ENCODE data around the gene CDK6. TPM values are rescaled to one million over a fixed set of nuclear protein-coding genes. Genes with fewer than 3 reads are reported as not detected.

CDK6 gene
- total RNA-seq, 2 donors from 2014 or later = 278 to 404 TPM

DNA sequence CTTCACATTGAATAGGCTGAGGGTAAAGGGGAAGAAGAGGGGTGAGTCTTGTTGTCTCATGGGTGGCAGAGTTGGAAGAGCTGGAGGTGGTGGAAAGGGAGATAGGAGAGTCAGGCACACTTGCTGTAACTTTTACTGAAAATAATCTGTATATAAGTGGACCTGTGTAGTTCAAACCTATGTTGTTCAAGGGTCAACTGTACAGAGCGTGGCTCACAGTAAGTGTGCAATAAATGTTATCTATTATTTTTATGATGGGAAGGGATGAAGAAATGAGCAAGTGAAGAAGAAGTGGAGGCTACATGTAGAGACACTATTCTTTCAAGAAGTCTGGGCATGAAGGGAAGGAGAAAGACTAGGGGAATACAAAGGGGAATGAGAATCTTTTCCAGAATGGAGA is 174.7 kb downstream of the CDK6 start:
- H3K27me3 Mint-ChIP-seq = no peaks in the 10 kb centered on the region
- peaks cover 21% of the 10 kb centered on the region for H3K36me3 Mint-ChIP-seq
- DNase-seq (ENCODE audit: low spot score) (no peak), ATAC-seq (no peak)
- no peaks in the 10 kb centered on the region for H3K9me3 Mint-ChIP-seq
- peaks cover 34 to 41% of the 10 kb centered on the region in 2 donors for H3K4me1 Mint-ChIP-seq (ENCODE audit: low read depth in 2 of 2)
- H3K4me3 Mint-ChIP-seq = no peak overlapping the region
- no peak overlapping the region for H3K27ac Mint-ChIP-seq

DNA sequence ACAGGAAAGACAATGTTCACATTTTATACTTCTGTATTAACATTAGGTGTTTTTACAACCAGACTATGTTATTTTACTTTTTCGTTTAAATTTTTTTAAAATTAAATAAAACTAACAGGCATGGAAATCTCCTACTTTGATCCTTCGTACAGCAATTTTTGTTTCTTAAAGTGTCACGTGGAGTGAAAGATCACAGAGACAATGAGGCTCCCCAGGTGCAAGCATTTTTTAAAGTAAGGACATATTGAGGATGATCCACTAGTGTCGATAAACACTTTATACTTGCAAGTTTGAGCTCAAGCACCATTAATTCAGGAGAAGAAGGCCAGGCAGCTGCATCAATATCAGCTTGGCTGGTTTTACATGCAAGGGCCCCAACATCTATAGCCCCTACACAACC is 177.7 kb downstream of the CDK6 start:
- no peak for DNase-seq (ENCODE audit: low spot score)
- Mint-ChIP-seq H3K4me1 (ENCODE audit: low read depth in 2 of 2) (peaks cover 29 to 33% of the 10 kb centered on the region in 2 donors), H3K4me3 (no peak overlapping the region), H3K9me3 (peaks cover 3% of the 10 kb centered on the region), H3K36me3 (peaks cover 27% of the 10 kb centered on the region), H3K27ac (peak overlapping the region in 1 of 2 donors; percentile 59), H3K27me3 (no peaks in the 10 kb centered on the region)
- ATAC-seq = no peak

- peaks cover 3% of the 10 kb centered on the region for H3K9me3 Mint-ChIP-seq
- no peaks in the 10 kb centered on the region for H3K27me3 Mint-ChIP-seq
- H3K4me1 Mint-ChIP-seq (ENCODE audit: low read depth in 2 of 2) = peaks cover 36 to 45% of the 10 kb centered on the region in 2 donors
- DNase-seq (ENCODE audit: low spot score) (no peak), ATAC-seq (no peak)
- H3K4me3 Mint-ChIP-seq = no peak overlapping the region
- peak overlapping the region in 1 of 2 donors; percentile 59 for H3K27ac Mint-ChIP-seq
- peaks cover 27% of the 10 kb centered on the region for H3K36me3 Mint-ChIP-seq
Measured at GRCh38 chr7:92657391-92657790, 179.0 kb downstream of the CDK6 start.

- H3K36me3 Mint-ChIP-seq = peaks cover 31% of the 10 kb centered on the region
- H3K27ac Mint-ChIP-seq = peak overlapping the region; percentile 20 to 70
- ATAC-seq (no peak), DNase-seq (ENCODE audit: low spot score) (no peak)
- H3K9me3 Mint-ChIP-seq = peaks cover 3% of the 10 kb centered on the region
- H3K4me1 Mint-ChIP-seq (ENCODE audit: low read depth in 2 of 2) = peaks cover 39 to 54% of the 10 kb centered on the region in 2 donors
- no peaks in the 10 kb centered on the region for H3K27me3 Mint-ChIP-seq
- peak overlapping the region; percentile 2 for H3K4me3 Mint-ChIP-seq
Measured at GRCh38 chr7:92656121-92656520, 180.3 kb downstream of the CDK6 start.

DNA sequence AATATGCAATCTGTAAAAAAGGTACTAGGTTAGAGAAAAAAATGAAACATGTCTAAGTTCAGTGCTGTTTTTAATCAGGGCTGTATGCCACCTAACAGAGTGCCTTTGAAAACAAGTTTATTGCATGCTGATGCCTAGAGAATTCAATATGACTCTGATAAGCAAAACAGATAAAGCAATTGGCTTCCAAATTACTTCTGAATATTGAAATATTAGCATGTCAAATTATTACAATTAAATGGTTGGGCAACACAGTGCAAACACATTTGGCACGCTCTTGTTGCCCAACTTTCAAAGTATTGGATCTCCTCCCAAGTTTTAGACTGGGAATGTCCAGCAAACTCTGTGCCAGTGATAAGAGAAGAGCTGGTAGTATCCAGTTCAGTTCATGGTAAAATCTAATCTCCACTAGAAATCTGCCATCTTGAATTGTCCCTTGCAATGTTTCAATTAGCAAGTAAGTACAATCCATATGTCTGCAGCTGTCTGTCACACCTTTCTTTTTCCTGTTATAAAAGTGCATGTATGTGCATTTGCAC is 181.0 kb downstream of the CDK6 start:
- H3K4me1 Mint-ChIP-seq (ENCODE audit: low read depth in 2 of 2) = peaks cover 44 to 61% of the 10 kb centered on the region in 2 donors
- peak overlapping the region; percentile 2 for H3K4me3 Mint-ChIP-seq
- peaks cover 3% of the 10 kb centered on the region for H3K9me3 Mint-ChIP-seq
- no peaks in the 10 kb centered on the region for H3K27me3 Mint-ChIP-seq
- no peak for ATAC-seq
- H3K36me3 Mint-ChIP-seq = peaks cover 35% of the 10 kb centered on the region
- no peak for DNase-seq (ENCODE audit: low spot score)
- peak overlapping the region; percentile 20 to 70 for H3K27ac Mint-ChIP-seq

DNA sequence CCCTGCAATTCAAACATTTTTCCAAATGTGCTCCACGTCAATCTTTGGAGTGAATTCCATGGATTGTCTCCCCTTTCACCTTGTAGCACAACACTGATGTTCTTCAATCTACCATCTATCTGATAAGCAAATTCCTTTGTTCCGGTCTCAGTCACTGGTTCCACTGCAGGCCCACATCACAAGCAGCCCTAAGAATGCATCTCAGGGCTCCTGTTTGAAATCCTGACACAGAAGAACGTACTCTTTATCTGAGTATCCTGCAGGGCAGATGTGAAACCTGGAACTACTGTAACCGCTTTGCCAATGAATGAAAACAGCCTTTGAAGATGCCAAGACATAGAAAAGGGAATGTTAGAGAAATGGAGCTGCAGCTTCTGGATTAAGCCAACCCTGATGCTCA is 183.2 kb downstream of the CDK6 start:
- DNase-seq (ENCODE audit: low spot score) (no peak), ATAC-seq (no peak)
- H3K4me1 Mint-ChIP-seq (ENCODE audit: low read depth in 2 of 2) = peaks cover 48 to 76% of the 10 kb centered on the region in 2 donors
- peak overlapping the region; percentile 82 to 99 for H3K27ac Mint-ChIP-seq
- peaks cover 3% of the 10 kb centered on the region for H3K9me3 Mint-ChIP-seq
- H3K27me3 Mint-ChIP-seq = no peaks in the 10 kb centered on the region
- H3K36me3 Mint-ChIP-seq = peaks cover 34% of the 10 kb centered on the region
- peak overlapping the region; percentile 34 for H3K4me3 Mint-ChIP-seq

GRCh38 chr7:92652536-92652935 is 183.8 kb downstream of the CDK6 start:
- Mint-ChIP-seq H3K36me3 (peaks cover 36% of the 10 kb centered on the region), H3K27me3 (no peaks in the 10 kb centered on the region), H3K9me3 (peaks cover 3% of the 10 kb centered on the region), H3K27ac (peak overlapping the region; percentile 99 to 100), H3K4me1 (ENCODE audit: low read depth in 2 of 2) (peaks cover 54 to 76% of the 10 kb centered on the region in 2 donors), H3K4me3 (peak overlapping the region; percentile 34)
- ATAC-seq (peak in 1 of 2 donors; percentile 31), DNase-seq (ENCODE audit: low spot score) (no peak)

GRCh38 chr7:92650391-92650790 is 186.0 kb downstream of the CDK6 start:
- no peaks in the 10 kb centered on the region for H3K27me3 Mint-ChIP-seq
- H3K9me3 Mint-ChIP-seq = peaks cover 3% of the 10 kb centered on the region
- DNase-seq (ENCODE audit: low spot score) = no peak
- no peak for ATAC-seq
- peaks cover 66 to 86% of the 10 kb centered on the region in 2 donors for H3K4me1 Mint-ChIP-seq (ENCODE audit: low read depth in 2 of 2)
- peak overlapping the region; percentile 99 to 100 for H3K27ac Mint-ChIP-seq
- H3K36me3 Mint-ChIP-seq = peaks cover 37% of the 10 kb centered on the region
- peak overlapping the region; percentile 28 for H3K4me3 Mint-ChIP-seq

DNA sequence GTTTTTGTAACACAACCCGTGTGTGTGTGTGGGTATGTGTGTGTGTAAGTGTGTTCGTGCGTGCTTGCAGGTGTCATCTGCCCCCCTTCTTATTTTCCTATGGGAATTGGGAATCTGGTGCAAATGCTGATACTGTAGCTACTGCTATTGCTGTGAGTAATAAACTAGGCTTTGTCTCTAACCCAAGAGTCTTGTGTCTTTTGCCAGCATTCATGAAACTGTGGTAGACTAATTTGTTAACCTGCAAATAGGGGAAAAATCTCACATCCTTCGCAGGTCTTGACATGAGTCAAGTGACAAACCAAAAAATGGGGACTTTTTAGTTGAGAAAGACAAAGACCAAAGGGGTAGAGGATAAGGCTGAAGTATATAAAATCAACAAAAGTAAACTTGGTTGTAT is 188.3 kb downstream of the CDK6 start:
- Mint-ChIP-seq H3K4me3 (peak overlapping the region; percentile 87), H3K4me1 (ENCODE audit: low read depth in 2 of 2) (peaks cover 73 to 93% of the 10 kb centered on the region in 2 donors), H3K27me3 (no peaks in the 10 kb centered on the region), H3K36me3 (peaks cover 33% of the 10 kb centered on the region), H3K9me3 (no peaks in the 10 kb centered on the region), H3K27ac (peak overlapping the region; percentile 99 to 100)
- DNase-seq (ENCODE audit: low spot score) (no peak), ATAC-seq (peak; percentile 77 to 82)

DNA sequence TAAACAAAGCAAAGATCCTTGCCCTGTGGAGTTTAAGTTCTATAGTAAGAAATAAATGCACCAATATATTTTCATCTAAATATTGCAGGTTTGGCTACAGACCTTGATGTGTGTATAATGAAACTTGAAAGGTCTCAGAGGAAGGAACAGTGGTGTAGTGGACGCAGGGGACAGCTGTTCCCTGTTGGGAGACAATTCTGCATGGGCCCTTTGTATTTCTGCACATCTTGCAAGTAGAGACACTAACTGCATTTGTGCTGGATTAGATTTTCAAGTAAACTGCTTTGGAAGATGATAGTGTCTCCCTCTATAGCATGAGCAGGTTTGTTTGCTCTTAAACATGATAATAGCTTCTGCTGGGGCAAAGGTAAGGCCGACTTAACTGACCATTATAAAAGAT is 188.7 kb downstream of the CDK6 start:
- no peak for ATAC-seq
- peak overlapping the region; percentile 87 for H3K4me3 Mint-ChIP-seq
- H3K27me3 Mint-ChIP-seq = no peaks in the 10 kb centered on the region
- H3K9me3 Mint-ChIP-seq = no peaks in the 10 kb centered on the region
- peaks cover 34% of the 10 kb centered on the region for H3K36me3 Mint-ChIP-seq
- no peak for DNase-seq (ENCODE audit: low spot score)
- H3K27ac Mint-ChIP-seq = peak overlapping the region; percentile 99 to 100
- H3K4me1 Mint-ChIP-seq (ENCODE audit: low read depth in 2 of 2) = peaks cover 73 to 92% of the 10 kb centered on the region in 2 donors

GRCh38 chr7:92647011-92647625 is 189.3 kb downstream of the CDK6 start:
- ATAC-seq = no peak
- Mint-ChIP-seq H3K9me3 (no peaks in the 10 kb centered on the region), H3K4me3 (peak overlapping the region; percentile 87), H3K27me3 (no peaks in the 10 kb centered on the region), H3K36me3 (peaks cover 34% of the 10 kb centered on the region), H3K27ac (peak overlapping the region; percentile 99 to 100), H3K4me1 (ENCODE audit: low read depth in 2 of 2) (peaks cover 77 to 92% of the 10 kb centered on the region in 2 donors)
- DNase-seq (ENCODE audit: low spot score) = no peak

- Mint-ChIP-seq H3K9me3 (no peaks in the 10 kb centered on the region), H3K4me1 (ENCODE audit: low read depth in 2 of 2) (peaks cover 77 to 95% of the 10 kb centered on the region in 2 donors), H3K4me3 (peak overlapping the region; percentile 87), H3K27ac (peak overlapping the region; percentile 99 to 100), H3K36me3 (peaks cover 31% of the 10 kb centered on the region), H3K27me3 (no peaks in the 10 kb centered on the region)
- ATAC-seq = peak; percentile 13 to 57
- DNase-seq (ENCODE audit: low spot score) = no peak
Measured at GRCh38 chr7:92645114-92646061, 191.0 kb downstream of the CDK6 start.

DNA sequence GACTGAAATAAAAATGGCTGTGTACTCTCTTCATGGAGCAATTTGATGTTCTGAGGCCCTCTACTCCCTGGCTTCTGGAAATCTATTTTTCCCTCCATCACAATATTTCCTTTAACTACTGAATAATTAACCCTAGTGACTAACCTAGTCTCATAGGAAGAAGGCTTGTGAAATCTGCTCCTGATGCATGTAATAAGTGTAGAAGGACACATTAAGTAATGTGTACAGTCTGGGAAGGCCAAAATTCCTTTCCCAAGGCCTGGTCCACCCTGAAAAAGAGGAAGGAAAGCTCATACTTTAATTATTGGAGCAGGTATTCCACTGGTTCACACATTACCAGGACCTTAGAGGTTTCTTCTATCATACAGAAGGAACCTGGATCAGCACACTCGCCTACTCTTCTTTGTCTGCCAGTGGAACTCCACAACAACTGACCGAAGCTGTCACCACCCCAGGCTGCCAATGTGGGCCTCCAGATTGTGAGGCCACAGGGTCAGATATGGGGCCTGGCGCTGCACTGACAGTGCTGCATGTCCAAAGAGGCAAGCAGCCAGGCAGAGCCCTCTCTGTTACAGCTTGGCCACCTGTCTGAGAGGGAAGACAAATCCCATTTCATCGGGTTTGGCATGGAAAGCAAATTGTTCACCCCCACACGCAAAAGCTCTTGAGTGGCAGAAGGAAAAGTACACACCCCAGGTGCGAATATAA is 191.8 kb downstream of the CDK6 start:
- no peak for ATAC-seq
- peaks cover 76 to 95% of the 10 kb centered on the region in 2 donors for H3K4me1 Mint-ChIP-seq (ENCODE audit: low read depth in 2 of 2)
- DNase-seq (ENCODE audit: low spot score) = no peak
- no peaks in the 10 kb centered on the region for H3K27me3 Mint-ChIP-seq
- H3K27ac Mint-ChIP-seq = peak overlapping the region; percentile 99 to 100
- H3K36me3 Mint-ChIP-seq = peaks cover 30% of the 10 kb centered on the region
- H3K4me3 Mint-ChIP-seq = peak overlapping the region; percentile 87
- H3K9me3 Mint-ChIP-seq = no peaks in the 10 kb centered on the region

Measured in natural killer cell treated with Interleukin-12 subunit alpha and Interleukin-12 subunit beta and Interleukin-15 and Interleukin-18, amount 100 ng/mL, for 72 hours (primary cell).